Fibroblast of skin of abdomen (primary cell): Measurements from ENCODE around the gene GPC3.
"Not testable (repeated sequence)": the region's sequence is repeated elsewhere in the genome, so short reads cannot be mapped to it uniquely, and the experiment has no call there.

Experiments
- DNase-seq: peaks from one replicate; pipeline ENCODE4 v3.0.0-alpha.2; 2013

The GPC3 gene

GRCh38 chrX:133754657-133755056 is 230.7 kb downstream of the GPC3 start:
- DNase-seq: no peak

GRCh38 chrX:133749951-133750350 is 235.4 kb downstream of the GPC3 start:
- DNase-seq: no peak

GRCh38 chrX:133749370-133749769 is 236.0 kb downstream of the GPC3 start:
- peak; percentile 1 for DNase-seq

GRCh38 chrX:133747196-133747595 is 238.2 kb downstream of the GPC3 start:
- no peak for DNase-seq

- no peak for DNase-seq
Measured at GRCh38 chrX:133746593-133746992, 238.8 kb downstream of the GPC3 start.

GRCh38 chrX:133745349-133745748 is 240.0 kb downstream of the GPC3 start:
- DNase-seq: no peak

- DNase-seq: no peak
Measured at GRCh38 chrX:133742602-133743305, 242.6 kb downstream of the GPC3 start.

GRCh38 chrX:133741303-133741702 is 244.1 kb downstream of the GPC3 start:
- DNase-seq: peak; percentile 47

GRCh38 chrX:133726642-133727041 is 258.8 kb downstream of the GPC3 start:
- no peak for DNase-seq

GRCh38 chrX:133726211-133726630 is 259.2 kb downstream of the GPC3 start:
- DNase-seq: peak; percentile 66

GRCh38 chrX:133723930-133724329 is 261.5 kb downstream of the GPC3 start:
- DNase-seq: no peak

GRCh38 chrX:133722756-133723155 is 262.6 kb downstream of the GPC3 start:
- no peak for DNase-seq

GRCh38 chrX:133720269-133720668 is 265.1 kb downstream of the GPC3 start:
- not testable (repeated sequence) for DNase-seq

- no peak for DNase-seq
Measured at GRCh38 chrX:133715715-133716114, 269.7 kb downstream of the GPC3 start.

- no peak for DNase-seq
Measured at GRCh38 chrX:133709501-133709900, 275.9 kb downstream of the GPC3 start.

- no peak for DNase-seq
Measured at GRCh38 chrX:133706890-133707289, 278.5 kb downstream of the GPC3 start.

GRCh38 chrX:133702230-133702629 is 283.2 kb downstream of the GPC3 start:
- DNase-seq: no peak

- peak; percentile 2 for DNase-seq
Measured at GRCh38 chrX:133699023-133699728, 286.2 kb downstream of the GPC3 start.

GRCh38 chrX:133698298-133698697 is 287.1 kb downstream of the GPC3 start:
- peak; percentile 17 for DNase-seq

GRCh38 chrX:133697656-133698055 is 287.7 kb downstream of the GPC3 start:
- no peak for DNase-seq

GRCh38 chrX:133689997-133690599 is 295.3 kb downstream of the GPC3 start:
- DNase-seq: no peak

- DNase-seq: no peak
Measured at GRCh38 chrX:133685822-133686221, 299.6 kb downstream of the GPC3 start.

- no peak for DNase-seq
Measured at GRCh38 chrX:133681897-133682296, 303.5 kb downstream of the GPC3 start.

GRCh38 chrX:133681421-133681820 is 304.0 kb downstream of the GPC3 start:
- no peak for DNase-seq
